ENCODE measurements around the gene TMEM87B.

TMEM87B gene

GRCh38 chr2:112168422-112169124 is 113.5 kb downstream of the TMEM87B start:
- DNase-seq (ENCODE audit: low spot score): no peak

Measured in Ammon's horn (tissue), 1 donor.